Measurements from ENCODE around the gene PCDHGC5.
A peak's percentile ranks its signal among the peaks of the same experiment; 100 is the strongest.

The PCDHGC5 gene

GRCh38 chr5:141513627-141514329 is 24.9 kb downstream of the PCDHGC5 start:
- DNase-seq = peak; percentile 21 to 55

DNA sequence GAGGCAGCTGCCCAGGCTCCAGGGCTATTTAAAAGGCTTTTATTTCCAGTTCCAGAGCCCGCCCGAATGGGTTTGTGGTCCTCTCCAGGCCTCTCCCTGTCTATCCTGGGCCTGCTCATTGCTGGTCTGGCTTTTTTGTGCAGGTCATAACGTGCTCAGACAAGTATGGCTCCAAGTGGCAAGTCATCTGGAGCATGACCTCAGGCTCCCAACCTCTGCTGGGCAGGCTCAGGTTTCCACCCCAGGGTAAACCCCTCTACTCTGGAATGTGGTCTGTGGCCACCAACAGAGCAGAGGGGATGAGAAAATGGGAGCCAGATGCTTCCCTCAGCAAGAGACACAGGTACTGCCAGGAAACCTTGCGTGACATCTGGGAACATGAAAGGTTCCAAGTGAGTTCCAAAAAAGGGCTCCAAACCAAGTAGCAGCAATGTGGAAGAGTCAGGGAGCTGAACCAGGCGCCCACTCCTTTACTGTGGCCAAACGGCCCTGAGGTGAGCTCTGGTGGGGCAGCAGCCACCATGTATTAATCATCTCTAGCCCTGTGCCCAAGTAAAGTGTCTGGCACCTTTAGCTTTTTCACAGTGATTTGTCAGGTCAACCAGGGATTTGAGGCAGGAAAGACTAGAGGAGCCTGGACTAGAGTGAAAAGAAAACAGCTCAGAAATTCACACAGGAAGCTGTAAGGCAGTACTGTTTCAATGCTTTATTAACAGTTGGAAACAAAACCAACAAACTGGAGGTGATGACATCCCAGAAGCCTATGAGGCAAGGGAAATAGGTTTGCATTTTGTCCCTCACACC is 25.7 kb downstream of the PCDHGC5 start:
- no peak for DNase-seq

- no peak for DNase-seq
Observed at GRCh38 chr5:141515141-141515540, 26.3 kb downstream of the PCDHGC5 start.

DNA sequence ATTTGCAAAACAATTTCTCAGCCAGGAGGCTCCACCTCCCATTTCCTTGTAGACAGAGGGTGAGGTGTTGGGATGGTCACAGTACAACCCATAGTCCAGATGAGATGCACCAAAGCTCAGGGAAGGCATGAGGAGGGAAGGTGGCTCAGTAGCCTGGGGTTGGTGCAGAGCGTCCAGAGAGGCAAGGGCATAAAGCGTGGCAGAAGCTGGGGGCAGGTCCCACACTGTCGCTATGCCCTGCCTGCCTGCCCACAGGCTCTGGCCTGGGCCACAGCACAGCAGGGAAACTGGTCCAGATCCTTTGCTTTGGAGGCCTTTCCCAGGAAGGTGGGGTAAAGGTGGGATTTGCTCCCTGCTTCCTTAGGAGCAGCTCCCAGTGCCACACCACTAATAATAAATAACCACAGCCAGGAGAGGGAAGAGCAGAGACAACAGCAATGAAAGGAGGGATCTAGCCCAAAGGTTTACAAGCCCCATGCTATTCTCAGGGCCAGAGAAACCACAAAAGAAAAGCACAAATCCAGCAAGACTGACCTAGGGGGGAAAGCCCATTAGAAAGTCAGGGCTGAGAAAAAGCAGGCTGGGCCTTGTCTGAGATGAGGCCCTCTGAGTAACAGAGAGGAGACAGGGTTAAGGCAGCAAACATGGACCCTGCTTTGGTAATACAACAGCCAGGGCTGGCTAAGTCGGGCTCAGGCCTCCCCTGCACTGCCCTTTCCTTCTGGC is 27.2 kb downstream of the PCDHGC5 start:
- no peak for DNase-seq

GRCh38 chr5:141516672-141517025 is 27.8 kb downstream of the PCDHGC5 start:
- no peak for DNase-seq

DNA sequence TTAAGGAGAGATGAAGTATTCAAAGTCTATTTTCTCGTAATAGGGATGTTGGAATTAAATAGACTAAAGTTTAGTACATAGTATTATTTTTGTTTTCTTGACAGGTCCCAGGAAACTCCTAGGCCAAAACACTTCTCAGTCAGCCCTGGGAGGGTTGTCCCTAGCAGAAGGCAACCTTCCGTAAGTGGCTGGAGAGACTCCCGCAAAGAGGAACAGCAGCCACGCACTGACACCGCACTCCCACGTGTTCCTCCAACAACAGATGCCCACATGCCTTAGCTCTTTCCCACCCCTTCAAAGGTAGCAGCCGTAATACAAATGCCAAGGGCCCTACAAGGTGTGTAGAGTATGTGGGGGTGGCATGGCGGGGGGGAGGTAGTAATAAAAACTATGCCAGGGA is 28.4 kb downstream of the PCDHGC5 start:
- DNase-seq = no peak

DNA sequence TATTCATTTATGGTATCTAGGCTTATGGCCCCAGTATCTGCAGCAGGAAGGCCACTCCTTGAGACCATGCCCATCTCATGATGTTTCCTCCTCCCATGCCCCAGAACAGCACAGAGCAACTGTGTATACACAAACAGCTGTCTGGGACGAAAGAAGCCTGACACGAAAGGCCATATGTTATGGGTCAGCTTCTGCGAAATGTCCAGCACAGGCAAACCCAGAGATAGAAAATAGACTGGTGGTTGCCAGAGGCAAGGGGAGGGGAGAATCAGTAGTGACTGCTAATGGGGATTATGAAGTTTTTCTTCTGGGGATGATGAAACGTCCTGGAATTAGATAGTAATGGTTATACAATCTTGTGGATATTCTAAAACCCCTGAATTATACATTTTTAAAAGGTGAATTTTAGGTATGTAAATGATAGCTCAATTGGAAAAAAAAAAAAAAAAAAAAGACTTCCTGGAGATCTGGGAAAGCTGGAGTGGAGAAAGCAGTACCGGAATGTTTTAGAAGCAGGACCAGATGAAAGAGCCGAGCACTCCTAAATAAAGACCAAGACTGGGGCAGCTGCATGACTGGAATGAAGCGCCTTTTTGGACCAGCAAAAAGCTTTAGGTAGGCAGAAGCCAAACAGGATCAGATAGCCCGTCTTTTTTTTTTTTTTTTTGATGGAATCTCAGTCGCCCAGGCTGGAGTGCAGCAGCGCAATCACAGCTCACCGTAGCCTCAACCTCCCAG is 29.2 kb downstream of the PCDHGC5 start:
- DNase-seq = no peak

- no peak for DNase-seq
Observed at GRCh38 chr5:141518618-141519015, 29.7 kb downstream of the PCDHGC5 start.

DNA sequence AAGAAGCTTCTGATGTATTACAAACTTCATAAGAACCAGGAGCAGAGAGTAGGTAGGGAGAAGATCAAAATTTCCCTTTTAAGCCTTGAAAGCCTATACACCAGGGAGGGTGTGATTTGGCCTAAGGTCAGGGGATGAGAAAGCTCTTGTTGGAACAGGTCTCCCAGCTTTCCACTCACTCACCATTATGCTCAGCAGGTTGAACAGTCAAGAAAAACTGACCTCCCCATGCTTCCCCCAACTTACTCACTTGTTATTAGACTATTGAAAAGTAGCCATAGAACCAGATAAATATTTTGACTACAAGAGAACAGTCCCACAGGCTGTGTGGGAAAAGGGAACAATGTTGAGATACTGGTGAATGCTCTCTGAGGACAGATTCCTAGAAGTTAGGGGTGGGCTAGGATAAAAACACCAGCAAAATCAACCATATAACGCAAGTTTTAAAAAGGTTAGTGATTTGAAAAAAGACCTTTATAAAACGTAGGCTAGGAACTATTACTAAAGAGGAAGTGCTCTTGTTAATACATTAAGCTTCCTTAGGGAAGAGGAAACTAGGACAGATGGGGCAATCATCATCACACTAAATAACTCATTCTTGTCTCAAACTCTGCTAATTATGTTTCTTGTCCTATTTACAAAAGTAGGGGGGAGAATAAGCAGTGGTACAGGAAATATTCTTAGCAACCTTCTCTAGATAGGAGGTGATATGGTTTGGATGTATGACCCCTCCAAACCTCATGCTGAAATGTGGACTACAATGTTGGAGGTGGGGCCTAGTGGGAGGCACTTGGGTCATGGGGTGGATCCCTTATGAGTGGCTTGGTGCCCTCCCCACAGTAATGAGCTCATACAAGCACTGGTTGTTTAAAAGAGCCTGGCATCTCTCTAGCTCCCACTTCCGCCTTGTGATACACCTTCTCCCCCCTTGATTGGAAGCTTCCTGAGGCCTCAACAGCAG is 31.0 kb downstream of the PCDHGC5 start:
- DNase-seq = no peak

DNA sequence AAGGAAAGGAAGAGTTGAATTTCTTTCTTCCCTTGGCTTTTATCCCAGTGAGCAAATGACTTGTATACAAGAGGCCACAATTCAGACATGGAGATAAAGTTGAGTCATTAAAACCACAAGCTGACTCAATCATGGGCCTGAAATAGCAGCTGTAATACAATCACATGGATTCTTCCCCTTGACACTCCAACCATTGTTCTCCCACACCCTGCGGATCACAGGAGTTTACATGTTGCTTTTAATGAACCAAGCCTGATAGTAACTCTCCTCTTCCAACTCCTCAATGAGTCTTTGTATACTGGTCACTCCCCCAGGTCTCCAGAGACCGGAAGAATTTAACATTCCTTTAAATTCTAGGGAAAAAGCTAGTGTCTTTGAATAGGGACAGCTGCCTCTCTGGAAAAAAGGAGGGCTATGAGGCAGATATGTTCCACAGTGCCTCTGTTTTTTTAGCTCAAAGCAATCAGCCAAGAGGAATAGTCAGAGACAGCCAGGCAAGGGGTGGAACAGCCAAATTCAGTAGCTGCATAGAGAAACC is 32.4 kb downstream of the PCDHGC5 start:
- DNase-seq = no peak

- no peak for DNase-seq
Observed at GRCh38 chr5:141522301-141522700, 33.4 kb downstream of the PCDHGC5 start.

GRCh38 chr5:141523991-141524390 is 35.1 kb downstream of the PCDHGC5 start:
- DNase-seq = no peak

- peak; percentile 56 to 59 for DNase-seq
Observed at GRCh38 chr5:141524604-141525597, 36.0 kb downstream of the PCDHGC5 start.

DNA sequence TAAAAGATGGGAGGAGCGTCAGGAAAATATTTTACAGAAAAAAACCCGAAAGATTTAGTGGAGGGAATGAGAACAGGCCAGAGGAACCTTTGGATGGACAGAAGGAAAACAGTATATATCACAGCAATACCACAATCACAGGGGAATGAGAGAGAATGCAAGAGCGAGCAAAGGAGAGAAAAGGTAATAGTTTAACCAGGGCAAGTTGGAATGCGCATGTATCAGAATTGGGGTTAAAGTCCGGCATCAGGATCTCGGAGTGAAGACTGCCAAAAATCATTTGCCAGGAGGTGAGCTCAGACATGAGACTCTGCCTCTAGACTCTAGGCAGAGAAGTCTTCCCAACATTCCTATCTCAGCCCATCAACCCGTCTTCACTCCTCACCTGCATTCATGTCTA is 36.8 kb downstream of the PCDHGC5 start:
- no peak for DNase-seq

DNA sequence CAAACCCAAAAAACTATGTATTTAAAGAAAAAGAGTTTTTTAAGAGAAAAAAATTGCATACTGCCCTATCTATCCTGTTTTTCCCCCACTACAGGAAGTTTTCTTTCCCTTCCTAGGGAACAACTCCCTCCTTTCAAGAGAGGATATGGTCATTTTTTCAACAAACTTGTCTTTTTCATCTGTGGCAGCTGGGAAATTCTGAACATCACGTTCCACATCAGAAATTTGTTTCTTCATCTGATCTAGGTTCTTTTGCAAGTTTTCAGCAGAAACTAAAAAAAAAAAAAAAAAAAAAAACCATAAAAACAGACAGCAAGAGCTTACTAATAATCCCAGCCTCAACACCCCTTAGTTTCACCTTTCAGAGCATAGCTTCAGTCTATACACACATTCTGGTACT is 38.5 kb downstream of the PCDHGC5 start:
- no peak for DNase-seq

- DNase-seq = no peak
Observed at GRCh38 chr5:141528291-141528984, 39.6 kb downstream of the PCDHGC5 start.

- no peak for DNase-seq
Observed at GRCh38 chr5:141529002-141529401, 40.1 kb downstream of the PCDHGC5 start.

DNA sequence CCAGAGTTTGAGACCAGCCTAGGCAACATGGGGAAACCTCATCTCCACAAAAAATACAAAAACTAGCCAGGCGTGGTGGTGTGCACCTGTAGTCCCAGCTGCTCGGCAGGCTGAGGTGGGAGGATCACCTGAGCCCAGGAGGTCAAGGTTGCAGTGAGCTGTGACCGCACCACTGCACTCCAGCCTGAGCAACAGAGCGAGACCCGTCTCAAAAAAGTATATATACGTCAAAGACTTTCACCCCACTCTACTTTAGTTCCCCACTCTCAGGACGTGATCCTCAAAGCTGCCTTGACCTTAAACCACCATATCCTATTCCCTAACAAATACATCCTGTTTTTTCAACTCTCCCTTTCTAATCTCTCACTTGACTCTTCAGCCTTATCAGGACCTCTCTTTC is 41.0 kb downstream of the PCDHGC5 start:
- no peak for DNase-seq

DNA sequence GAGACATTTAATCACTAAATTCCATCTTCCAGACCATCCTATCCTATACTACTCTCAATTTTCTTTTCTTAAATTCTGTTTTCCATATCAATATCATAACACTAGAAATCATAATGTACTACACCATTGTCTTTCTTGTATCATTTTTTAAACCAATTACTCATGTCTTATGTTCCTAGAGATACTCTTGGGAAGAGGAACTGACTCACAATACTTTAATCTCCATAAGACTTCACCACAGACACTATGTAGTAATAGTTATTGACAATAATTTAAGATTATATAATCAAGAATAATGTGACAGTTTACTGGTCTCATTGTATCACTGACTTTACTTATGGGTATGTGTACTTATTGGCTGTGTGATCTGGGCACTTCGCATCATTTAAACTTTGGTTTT is 43.8 kb downstream of the PCDHGC5 start:
- DNase-seq = no peak

DNA sequence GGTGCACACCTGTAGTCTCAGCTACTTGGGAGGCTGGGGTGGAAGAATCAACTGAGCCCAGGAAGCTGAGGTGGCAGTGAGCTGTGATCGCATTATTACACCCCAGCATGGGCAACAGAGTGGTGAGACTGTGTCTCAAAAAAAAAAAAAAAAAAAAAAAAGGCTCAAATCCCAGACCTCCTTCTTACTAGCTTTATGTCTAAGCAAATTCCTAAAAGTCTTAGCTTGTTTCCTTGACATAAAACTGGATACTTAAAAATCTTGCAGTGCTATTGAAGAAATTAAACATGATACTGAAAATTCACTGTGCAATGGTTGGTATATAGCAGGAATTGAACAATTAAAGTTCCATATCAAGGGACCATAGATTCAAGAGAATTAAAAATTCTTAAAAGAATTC is 45.0 kb downstream of the PCDHGC5 start:
- no peak for DNase-seq

All from CD4-positive, alpha-beta T cell treated with Interleukin-1 beta for 1 hour (primary cell).